HCT116 (cell line): ENCODE data around the gene OR1F1. TPM values are rescaled to one million over a fixed set of nuclear protein-coding genes. Genes with fewer than 3 reads are reported as not detected.

ENCODE experiments used
- ATAC-seq: fragments of 200-7000 bp; cut with Tn5 transposase; 2 replicates; pipeline ENCODE4 v1.9.1; 2020; ENCODE audit warnings: mild to moderate bottlenecking, moderate library complexity
- BruUV-seq: library from RNA; stranded (reverse); fragments of 400-500 nt; replicated peaks from 2 replicates; lab custom pipeline; 2021; lab: Mats Ljungman, UMichigan
- CTCF ChIA-PET: fragments of 300-600 bp; sonication (Branson Sonifier 250); formaldehyde crosslinking; loops from one replicate; lab custom pipeline; 2021; ENCODE audit warnings: antibody characterized with exemption; lab: Charles Lee
- POLR2A ChIA-PET: fragments of 300-600, 350-600 bp; sonication (Branson Sonifier 250); formaldehyde crosslinking; loops from one replicate; lab custom pipeline; 2021; ENCODE audit warnings: antibody characterized with exemption; lab: Charles Lee
- RAD21 ChIA-PET, 2 experiments: fragments of 300-600 bp; sonication (Branson Sonifier 250); formaldehyde crosslinking; loops; one replicate each; lab custom pipeline; 2023; ENCODE audit warnings: low total read pairs in 2 of 2; ENCODE audit not compliant: uncharacterized antibody in 2 of 2, unreplicated experiment in 2 of 2, low non-redundant PET in 1 of 2; lab: Charles Lee
- DNase-seq: peaks from one replicate; pipeline ENCODE4 v3.0.0-alpha.2; 2010; ENCODE audit warnings: low read depth, low spot score
- H2AFZ ChIP-seq: fragments of 200-600 bp; shearing (Covaris generic), sonication (generic); 2 replicates; pipeline ENCODE4 v1.6.1; 2017; ENCODE audit warnings: low read depth, mixed run types, mixed read lengths, antibody characterized with exemption, low read length; ENCODE audit not compliant: poor library complexity, severe bottlenecking
- H3K27ac ChIP-seq: 2 replicates; pipeline ENCODE4 v1.5.1; 2012; ENCODE audit warnings: low read depth, low read length
- H3K27me3 ChIP-seq: fragments of 200-600 bp; sonication (generic); 2 replicates; pipeline ENCODE4 v1.6.1; 2016; ENCODE audit warnings: mixed run types, low read length, mixed read lengths; ENCODE audit not compliant: insufficient read depth
- H3K36me3 ChIP-seq, 2 experiments: fragments of 200-500 bp in 1 of 2; fragments of 200-600 bp in 1 of 2; sonication (Bioruptor generic) in 1 of 2; sonication (generic) in 1 of 2; 2 replicates each; pipeline versions ENCODE4 v1.5.1 to v1.6.1; 2014 to 2016; ENCODE audit warnings: low read length in 2 of 2, inconsistent platforms in 1 of 2, mixed read lengths in 1 of 2, mixed run types in 1 of 2; ENCODE audit not compliant: insufficient read depth in 2 of 2, control insufficient read depth in 1 of 2
- H3K4me1 ChIP-seq, 2 experiments: fragments of 200-600 bp in 1 of 2; sonication (generic) in 1 of 2; 2 replicates each; pipeline versions ENCODE4 v1.5.1 to v1.6.1; 2012 to 2017; ENCODE audit warnings: low read length in 2 of 2, inconsistent platforms in 1 of 2, mild to moderate bottlenecking in 1 of 2, mixed read lengths in 1 of 2, mixed run types in 1 of 2, moderate library complexity in 1 of 2; ENCODE audit not compliant: insufficient read depth in 2 of 2, control insufficient read depth in 1 of 2
- H3K4me2 ChIP-seq: fragments of 200-600 bp; sonication (generic); 2 replicates; pipeline ENCODE4 v1.6.1; 2017; ENCODE audit warnings: mixed run types, low read length, mixed read lengths
- H3K4me3 ChIP-seq, 2 experiments: fragments of 200-600 bp in 1 of 2; sonication (generic) in 1 of 2; replicated peaks in 1 of 2; 2 replicates each; pipeline ENCODE4 v1.5.1; 2011 to 2016; ENCODE audit warnings: low read length in 2 of 2, control low read depth in 1 of 2, low read depth in 1 of 2, mild to moderate bottlenecking in 1 of 2, mixed read lengths in 1 of 2, mixed run types in 1 of 2
- H3K79me2 ChIP-seq: fragments of 200-600 bp; sonication (generic); 2 replicates; pipeline ENCODE4 v1.6.1; 2017; ENCODE audit warnings: mild to moderate bottlenecking, mixed run types, low read length, moderate library complexity, mixed read lengths; ENCODE audit not compliant: insufficient read depth
- H3K9ac ChIP-seq: fragments of 200-600 bp; sonication (generic); 2 replicates; pipeline ENCODE4 v1.6.1; 2016; ENCODE audit warnings: low read length, mixed read lengths
- H3K9me2 ChIP-seq: fragments of 200-600 bp; sonication (generic), shearing (Covaris generic); 2 replicates; pipeline ENCODE4 v1.6.1; 2017; ENCODE audit warnings: mixed run types, mild to moderate bottlenecking, moderate library complexity; ENCODE audit not compliant: insufficient read depth
- H3K9me3 ChIP-seq, 2 experiments: fragments of 200-500 bp in 1 of 2; fragments of 200-600 bp in 1 of 2; sonication (Bioruptor generic) in 1 of 2; sonication (generic) in 1 of 2; 2 replicates each; pipeline ENCODE4 v1.6.1; 2014 to 2017; ENCODE audit warnings: low read length in 2 of 2, mixed read lengths in 2 of 2, inconsistent platforms in 1 of 2, low read depth in 1 of 2, mild to moderate bottlenecking in 1 of 2, mixed run types in 1 of 2, moderate library complexity in 1 of 2; ENCODE audit not compliant: control insufficient read depth in 1 of 2, insufficient read depth in 1 of 2
- H4K20me1 ChIP-seq: fragments of 200-600 bp; sonication (generic), shearing (Covaris generic); 2 replicates; pipeline ENCODE4 v1.6.1; 2017; ENCODE audit warnings: mixed run types, mild to moderate bottlenecking, moderate library complexity; ENCODE audit not compliant: insufficient read depth
- ATF3 ChIP-seq: IDR thresholded peaks from 2 replicates; pipeline ENCODE4 v1.6.1; 2012
- CBX3 ChIP-seq: IDR thresholded peaks from 2 replicates; pipeline ENCODE4 v1.6.1; 2012; ENCODE audit warnings: low read depth
- CEBPB ChIP-seq: IDR thresholded peaks from 2 replicates; pipeline ENCODE4 v1.6.1; 2012; ENCODE audit warnings: low read depth
- CTCF ChIP-seq, 3 experiments: fragments of 200-600 bp in 1 of 3; sonication (generic) in 1 of 3; IDR thresholded peaks in 2 of 3; conservative IDR thresholded peaks in 1 of 3; 2 replicates each; pipeline ENCODE4 v1.5.1; 2012 to 2017; ENCODE audit warnings: low read depth in 2 of 3, low read length in 2 of 3, antibody characterized with exemption in 1 of 3, borderline replicate concordance in 1 of 3, control low read depth in 1 of 3, mild to moderate bottlenecking in 1 of 3, mixed read lengths in 1 of 3, mixed run types in 1 of 3, moderate library complexity in 1 of 3; ENCODE audit not compliant: insufficient read depth in 1 of 3
- EGR1 ChIP-seq: IDR thresholded peaks from 2 replicates; pipeline ENCODE4 v1.6.1; 2012; ENCODE audit warnings: low read depth
- ELF1 ChIP-seq: IDR thresholded peaks from 2 replicates; pipeline ENCODE4 v1.6.1; 2012; ENCODE audit warnings: low read depth, borderline replicate concordance
- EZH2phosphoT487 ChIP-seq: fragments of 200-600 bp; IDR thresholded peaks from 2 replicates; pipeline ENCODE4 v1.6.1; 2018; ENCODE audit warnings: antibody characterized with exemption, borderline replicate concordance
- FOSL1 ChIP-seq: IDR thresholded peaks from 2 replicates; pipeline ENCODE4 v1.6.1; 2012; ENCODE audit warnings: low read depth
- JUND ChIP-seq: IDR thresholded peaks from 2 replicates; pipeline ENCODE4 v1.6.1; 2012
- POLR2A ChIP-seq: IDR thresholded peaks from 2 replicates; pipeline ENCODE4 v1.7.0; 2011; ENCODE audit warnings: borderline replicate concordance; ENCODE audit not compliant: insufficient read depth, insufficient read length; ENCODE audit errors: extremely low read depth
- RAD21 ChIP-seq: IDR thresholded peaks from 2 replicates; pipeline ENCODE4 v1.6.1; 2012; ENCODE audit warnings: low read depth, mild to moderate bottlenecking
- SIN3A ChIP-seq: IDR thresholded peaks from 2 replicates; pipeline ENCODE4 v1.6.1; 2012; ENCODE audit warnings: low read depth
- SP1 ChIP-seq: IDR thresholded peaks from 2 replicates; pipeline ENCODE4 v1.6.1; 2012; ENCODE audit warnings: low read depth
- TCF7L2 ChIP-seq: IDR thresholded peaks from 2 replicates; pipeline ENCODE4 v1.7.0; 2011; ENCODE audit warnings: borderline replicate concordance, inconsistent platforms; ENCODE audit not compliant: insufficient read depth, insufficient read length; ENCODE audit errors: extremely low read depth
- YY1 ChIP-seq: IDR thresholded peaks from 2 replicates; pipeline ENCODE4 v1.6.1; 2011; ENCODE audit warnings: low read length, low read depth, moderate library complexity, mild to moderate bottlenecking; ENCODE audit not compliant: insufficient replicate concordance; ENCODE audit errors: extremely low read depth
- ZBTB33 ChIP-seq: IDR thresholded peaks from 2 replicates; pipeline ENCODE4 v1.6.1; 2011; ENCODE audit warnings: mild to moderate bottlenecking, low read length, moderate library complexity; ENCODE audit not compliant: insufficient replicate concordance; ENCODE audit errors: extremely low read depth
- ZFX ChIP-seq: fragments of 450-650 bp; IDR thresholded peaks from 2 replicates; pipeline ENCODE4 v1.6.1; 2017
- ZNF274 ChIP-seq: fragments of 200-500 bp; sonication (Bioruptor generic); IDR thresholded peaks from 2 replicates; pipeline ENCODE4 v1.6.1; 2014; ENCODE audit warnings: mild to moderate bottlenecking, low read depth, low read length, inconsistent platforms
- intact Hi-C: fragments of 100-400 bp; cut with micrococcal nuclease; formaldehyde crosslinking; loops from 2 replicates; pipeline ENCODE4 v1.10.0; 2022
- total RNA-seq: library from RNA; stranded (reverse); gene quantifications from one replicate; pipeline ENCODE4 v1.2.1, GENCODE V29; 2021; ENCODE audit not compliant: unreplicated experiment
- TF ChIP-seq, protein P1 (sequence below): IDR thresholded peaks from 2 replicates; pipeline ENCODE4 v1.6.1; 2012; ENCODE audit warnings: low read depth

The OR1F1 gene
- total RNA-seq, 1 experiment from 2014 or later: not detected

DNA sequence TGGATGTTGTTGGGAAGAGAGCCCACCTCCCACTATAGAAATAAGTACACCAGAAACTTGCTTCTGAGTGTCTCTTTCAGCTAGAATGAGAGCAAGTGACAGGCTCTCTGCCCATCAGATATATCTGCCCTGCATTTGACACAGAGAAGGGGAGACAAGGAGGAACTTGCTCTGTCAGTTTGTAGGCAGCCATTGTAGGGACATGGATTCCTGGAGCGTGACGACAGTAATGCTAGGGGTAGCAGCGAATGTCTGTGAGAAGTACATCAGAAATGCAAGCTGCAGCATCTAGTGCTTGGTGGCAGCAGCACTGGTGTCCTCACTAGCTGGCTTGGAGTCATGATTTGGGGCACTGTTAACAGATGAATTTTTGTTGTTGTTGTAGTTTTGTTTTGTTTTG lies 24.0 kb downstream of the OR1F1 start:
- BruUV-seq: no TSS peak
- Histone ChIP-seq H3K9ac (no peak overlapping the region), H3K9me2 (no peaks in the 10 kb centered on the region), H3K36me3 (no peaks in the 10 kb centered on the region), H3K4me1 (no peaks in the 10 kb centered on the region), H3K27ac (no peak overlapping the region), H4K20me1 (no peaks in the 10 kb centered on the region), H3K79me2 (no peaks in the 10 kb centered on the region), H3K27me3 (no peaks in the 10 kb centered on the region), H3K4me3 (no peak overlapping the region), H3K9me3 (no peaks in the 10 kb centered on the region; a peak in 1 of 4 replicates), H3K4me2 (no peak overlapping the region), H2AFZ (no peak overlapping the region)
- intact Hi-C loops: no loop called here
- POLR2A ChIA-PET: no interaction called here
- DNase-seq (no peak), ATAC-seq (no peak)
- RAD21 ChIA-PET: no interaction called here
- CTCF ChIA-PET: no interaction called here
- TF ChIP-seq, protein P1, sequence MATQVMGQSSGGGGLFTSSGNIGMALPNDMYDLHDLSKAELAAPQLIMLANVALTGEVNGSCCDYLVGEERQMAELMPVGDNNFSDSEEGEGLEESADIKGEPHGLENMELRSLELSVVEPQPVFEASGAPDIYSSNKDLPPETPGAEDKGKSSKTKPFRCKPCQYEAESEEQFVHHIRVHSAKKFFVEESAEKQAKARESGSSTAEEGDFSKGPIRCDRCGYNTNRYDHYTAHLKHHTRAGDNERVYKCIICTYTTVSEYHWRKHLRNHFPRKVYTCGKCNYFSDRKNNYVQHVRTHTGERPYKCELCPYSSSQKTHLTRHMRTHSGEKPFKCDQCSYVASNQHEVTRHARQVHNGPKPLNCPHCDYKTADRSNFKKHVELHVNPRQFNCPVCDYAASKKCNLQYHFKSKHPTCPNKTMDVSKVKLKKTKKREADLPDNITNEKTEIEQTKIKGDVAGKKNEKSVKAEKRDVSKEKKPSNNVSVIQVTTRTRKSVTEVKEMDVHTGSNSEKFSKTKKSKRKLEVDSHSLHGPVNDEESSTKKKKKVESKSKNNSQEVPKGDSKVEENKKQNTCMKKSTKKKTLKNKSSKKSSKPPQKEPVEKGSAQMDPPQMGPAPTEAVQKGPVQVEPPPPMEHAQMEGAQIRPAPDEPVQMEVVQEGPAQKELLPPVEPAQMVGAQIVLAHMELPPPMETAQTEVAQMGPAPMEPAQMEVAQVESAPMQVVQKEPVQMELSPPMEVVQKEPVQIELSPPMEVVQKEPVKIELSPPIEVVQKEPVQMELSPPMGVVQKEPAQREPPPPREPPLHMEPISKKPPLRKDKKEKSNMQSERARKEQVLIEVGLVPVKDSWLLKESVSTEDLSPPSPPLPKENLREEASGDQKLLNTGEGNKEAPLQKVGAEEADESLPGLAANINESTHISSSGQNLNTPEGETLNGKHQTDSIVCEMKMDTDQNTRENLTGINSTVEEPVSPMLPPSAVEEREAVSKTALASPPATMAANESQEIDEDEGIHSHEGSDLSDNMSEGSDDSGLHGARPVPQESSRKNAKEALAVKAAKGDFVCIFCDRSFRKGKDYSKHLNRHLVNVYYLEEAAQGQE: no peak
- TF ChIP-seq JUND (no peak), ZBTB33 (no peak), EGR1 (no peak), CTCF (IDR thresholded peaks at IDR 0.05 in 2 of 3, conservative IDR thresholded peaks at IDR 0.05 in 1 of 3; ENCODE audit: borderline replicate concordance in 1 of 3, insufficient read depth in 1 of 3, low read depth in 2 of 3, low read length in 2 of 3) (no peak), CEBPB (no peak), ELF1 (no peak), ZFX (no peak), SP1 (no peak), POLR2A (no peak), SIN3A (no peak), ATF3 (no peak), ZNF274 (no peak), CBX3 (no peak), YY1 (no peak), RAD21 (no peak), FOSL1 (no peak), TCF7L2 (no peak), EZH2phosphoT487 (no peak)
